Immature natural killer cell (primary cell): ENCODE measurements around the gene WSCD1. TPM values are rescaled to one million over a fixed set of nuclear protein-coding genes. Genes with fewer than 3 reads are reported as not detected.
A peak's percentile ranks its signal among the peaks of the same experiment; 100 is the strongest.

Source experiments
- DNase-seq, 3 donors: peaks; one replicate each; pipeline ENCODE4 v3.0.0; 2022; ENCODE audit warnings: mixed read lengths in 1 of 3
- H3K27ac Mint-ChIP-seq, 6 donors: one replicate each; pipeline ENCODE4 v1.8.0; 2020; ENCODE audit warnings: mixed read lengths in 6 of 6, mild to moderate bottlenecking in 5 of 6, inconsistent platforms in 4 of 6, moderate library complexity in 3 of 6
- H3K27me3 Mint-ChIP-seq, 3 donors: one replicate each; pipeline ENCODE4 v1.8.0; 2020 to 2021; ENCODE audit warnings: low read depth in 3 of 3, mild to moderate bottlenecking in 3 of 3, mixed read lengths in 3 of 3, moderate library complexity in 3 of 3, inconsistent platforms in 1 of 3
- H3K36me3 Mint-ChIP-seq, 3 donors: one replicate each; pipeline ENCODE4 v1.8.0; 2020; ENCODE audit warnings: mixed read lengths in 3 of 3, inconsistent platforms in 2 of 3, mild to moderate bottlenecking in 2 of 3
- H3K4me1 Mint-ChIP-seq, 2 donors: one replicate each; pipeline ENCODE4 v1.8.0; 2020; ENCODE audit warnings: inconsistent platforms in 2 of 2, mild to moderate bottlenecking in 2 of 2, mixed read lengths in 2 of 2, moderate library complexity in 1 of 2
- H3K4me3 Mint-ChIP-seq, 5 donors: one replicate each; pipeline ENCODE4 v1.8.0; 2020; ENCODE audit warnings: mild to moderate bottlenecking in 5 of 5, mixed read lengths in 5 of 5, inconsistent platforms in 3 of 5, moderate library complexity in 3 of 5
- H3K9me3 Mint-ChIP-seq, 6 donors: one replicate each; pipeline ENCODE4 v1.8.0; 2020; ENCODE audit warnings: mild to moderate bottlenecking in 6 of 6, mixed read lengths in 6 of 6, inconsistent platforms in 4 of 6, moderate library complexity in 3 of 6
- polyA plus RNA-seq, 3 donors: library from polyadenylated mRNA; unstranded; fragments of 300-500 nt; fragmentation: Illumina TruSeq; gene quantifications; one replicate each; pipeline ENCODE4 v1.2.3, GENCODE V29; 2021

WSCD1 gene
- polyA plus RNA-seq, 3 donors from 2014 or later = 0.11 TPM; not detected in 2

DNA sequence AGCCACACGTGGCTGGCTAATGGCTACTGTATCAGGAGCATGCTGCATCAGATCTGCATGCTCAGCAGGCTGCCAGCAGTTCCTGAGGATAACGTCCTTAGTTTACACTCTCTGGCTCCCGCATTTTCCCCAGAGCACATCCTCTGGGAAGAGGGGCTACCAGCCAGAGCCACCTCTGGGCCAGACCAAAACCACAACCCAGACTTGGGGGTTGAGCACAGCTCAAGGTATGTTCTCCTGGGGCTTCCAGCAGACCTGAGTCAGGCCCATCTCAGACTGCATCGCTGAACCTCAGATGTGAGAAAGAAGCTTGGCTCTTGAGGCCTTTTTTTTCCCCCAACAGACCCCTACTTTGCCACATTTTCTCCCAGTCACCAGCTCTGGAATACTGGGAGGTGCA is 23.7 kb upstream of the WSCD1 start:
- Mint-ChIP-seq H3K9me3 (no peaks in the 10 kb centered on the region), H3K27me3 (peaks cover 0 to 6% (median 4%) of the 10 kb centered on the region in 3 donors), H3K4me1 (no peaks in the 10 kb centered on the region), H3K4me3 (no peak overlapping the region), H3K36me3 (no peaks in the 10 kb centered on the region), H3K27ac (no peak overlapping the region)
- DNase-seq = no peak

DNA sequence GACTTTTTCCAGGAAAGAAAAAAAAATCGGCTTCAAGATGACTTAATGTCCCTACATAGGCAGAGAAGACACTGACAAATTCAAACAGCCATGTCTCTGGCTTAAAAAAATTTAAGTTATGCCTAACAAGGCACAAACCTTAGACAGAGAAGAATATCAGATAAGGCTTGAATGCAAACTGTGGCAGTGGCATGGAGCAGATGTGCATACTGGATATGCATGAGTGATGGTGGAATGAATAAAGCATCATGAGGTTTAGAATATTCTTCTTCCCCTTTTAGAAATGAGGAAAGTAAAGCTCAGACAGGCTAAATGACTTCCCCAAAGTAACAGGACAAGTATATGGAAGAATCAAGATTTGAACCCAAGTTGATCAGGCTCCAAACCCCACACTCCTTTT is 23.2 kb upstream of the WSCD1 start:
- H3K27me3 Mint-ChIP-seq = peaks cover 0 to 6% (median 4%) of the 10 kb centered on the region in 3 donors
- no peak for DNase-seq
- no peak overlapping the region for H3K4me3 Mint-ChIP-seq
- H3K9me3 Mint-ChIP-seq = no peaks in the 10 kb centered on the region
- H3K27ac Mint-ChIP-seq = no peak overlapping the region
- no peaks in the 10 kb centered on the region for H3K36me3 Mint-ChIP-seq
- no peaks in the 10 kb centered on the region for H3K4me1 Mint-ChIP-seq

DNA sequence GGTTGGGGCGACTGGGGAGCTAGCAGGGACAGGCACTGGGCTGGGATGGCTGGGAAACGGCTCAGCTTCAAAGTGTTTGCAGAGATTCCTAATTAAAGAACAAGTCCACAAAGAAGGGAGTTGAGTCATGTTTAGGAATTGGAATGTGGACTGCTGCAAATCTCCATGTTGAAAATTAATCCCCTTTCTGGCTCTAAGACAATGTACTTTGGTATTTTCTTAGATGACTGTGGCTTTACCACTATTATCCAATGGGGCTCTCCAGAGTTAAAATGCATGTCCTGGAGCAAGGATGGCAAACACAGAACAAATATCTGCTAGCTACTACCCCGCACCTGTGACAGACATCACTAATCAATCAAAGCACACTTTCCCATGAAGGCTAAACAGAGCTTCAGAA is 22.2 kb upstream of the WSCD1 start:
- H3K27ac Mint-ChIP-seq = no peak overlapping the region
- H3K4me3 Mint-ChIP-seq = no peak overlapping the region
- DNase-seq = no peak
- no peaks in the 10 kb centered on the region for H3K9me3 Mint-ChIP-seq
- H3K4me1 Mint-ChIP-seq = no peaks in the 10 kb centered on the region
- peaks cover 0 to 6% (median 0%) of the 10 kb centered on the region in 3 donors for H3K27me3 Mint-ChIP-seq
- H3K36me3 Mint-ChIP-seq = no peaks in the 10 kb centered on the region

DNA sequence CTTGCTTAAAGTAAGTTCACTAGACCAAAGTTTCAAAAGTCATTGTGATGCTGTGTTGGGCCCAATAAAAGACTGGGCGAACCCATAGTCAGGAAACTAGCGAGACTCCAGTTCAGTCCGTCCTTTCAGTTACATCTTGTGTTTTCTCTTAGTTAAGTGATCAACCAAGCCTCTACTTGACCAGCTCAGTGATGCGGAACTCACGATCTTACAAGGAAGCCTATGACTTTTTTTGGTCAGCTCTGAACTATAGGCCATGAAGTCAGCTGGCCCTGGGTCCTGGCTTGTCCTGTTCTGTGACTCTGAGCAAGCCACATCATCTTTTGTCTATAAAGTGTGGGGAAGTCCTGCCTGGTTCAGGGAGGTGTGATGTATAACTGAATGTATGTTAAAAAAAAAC is 21.7 kb upstream of the WSCD1 start:
- Mint-ChIP-seq H3K27me3 (peaks cover 0 to 4% (median 0%) of the 10 kb centered on the region in 3 donors), H3K27ac (no peak overlapping the region), H3K4me1 (no peaks in the 10 kb centered on the region), H3K9me3 (no peaks in the 10 kb centered on the region), H3K36me3 (no peaks in the 10 kb centered on the region), H3K4me3 (no peak overlapping the region)
- no peak for DNase-seq

DNA sequence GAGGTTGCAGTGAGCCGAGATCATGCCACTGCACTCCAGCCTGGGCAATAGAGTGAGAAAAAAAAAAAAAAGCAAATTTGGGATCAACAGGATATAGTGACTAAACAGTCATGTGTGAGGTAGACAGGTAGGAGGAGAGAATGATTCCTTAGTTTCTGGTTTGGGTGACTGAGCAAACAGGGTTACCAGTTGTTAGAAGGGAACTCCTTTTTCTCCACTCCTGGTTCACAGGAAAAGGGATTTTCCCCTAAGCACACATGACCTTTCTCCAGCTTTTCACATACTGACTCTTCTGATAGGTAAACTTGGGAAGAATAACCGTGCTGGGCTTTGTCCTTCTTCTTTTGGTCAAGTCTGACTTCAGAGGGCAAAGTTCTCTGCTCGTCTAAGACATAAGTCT is 17.3 kb upstream of the WSCD1 start:
- Mint-ChIP-seq H3K9me3 (no peaks in the 10 kb centered on the region), H3K27ac (no peak overlapping the region), H3K4me1 (no peaks in the 10 kb centered on the region), H3K4me3 (no peak overlapping the region), H3K36me3 (no peaks in the 10 kb centered on the region), H3K27me3 (peaks cover 4 to 14% (median 6%) of the 10 kb centered on the region in 3 donors)
- DNase-seq = no peak

DNA sequence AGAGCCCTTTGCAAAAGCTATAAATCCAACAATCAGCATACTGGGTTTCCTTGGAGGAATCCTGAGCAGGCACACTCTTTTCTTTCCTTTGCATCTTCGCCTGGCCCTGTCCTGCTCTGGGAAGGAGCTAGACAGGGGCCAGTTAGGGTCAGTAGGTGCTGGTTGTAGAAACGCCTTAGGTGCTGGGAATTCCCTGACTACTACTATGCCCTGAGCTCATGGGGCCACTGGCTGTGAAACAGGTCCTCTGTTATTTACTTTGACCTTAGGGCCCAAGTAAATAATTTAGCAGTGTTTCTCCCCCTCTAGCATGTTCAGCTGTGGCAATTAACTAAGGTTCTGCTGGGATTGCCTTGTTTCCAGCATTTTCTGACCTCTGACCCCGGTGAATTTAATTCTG is 15.8 kb upstream of the WSCD1 start:
- Mint-ChIP-seq H3K27me3 (peaks cover 4 to 20% (median 4%) of the 10 kb centered on the region in 3 donors), H3K4me3 (no peak overlapping the region), H3K9me3 (no peaks in the 10 kb centered on the region), H3K36me3 (no peaks in the 10 kb centered on the region), H3K4me1 (no peaks in the 10 kb centered on the region), H3K27ac (no peak overlapping the region)
- no peak for DNase-seq

DNA sequence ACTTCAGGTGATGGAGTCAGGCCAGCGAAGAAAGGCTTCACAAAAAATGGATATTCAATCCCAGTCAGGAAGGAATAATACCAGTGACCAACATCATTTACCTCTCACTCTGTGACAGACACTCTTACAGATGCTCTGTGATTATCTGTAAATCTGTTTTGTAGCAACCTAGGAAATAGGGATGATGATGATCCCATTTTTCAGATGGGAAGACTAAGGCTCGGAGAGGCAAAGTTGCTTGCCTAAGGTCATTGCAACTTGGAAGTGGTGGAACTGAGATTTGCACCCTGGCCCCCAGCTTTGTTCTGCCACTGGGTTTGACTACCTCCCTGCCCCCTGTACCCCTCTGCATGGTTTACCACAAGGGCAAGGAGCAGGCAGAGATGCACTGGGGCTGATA is 14.1 kb upstream of the WSCD1 start:
- Mint-ChIP-seq H3K27ac (no peak overlapping the region), H3K36me3 (no peaks in the 10 kb centered on the region), H3K4me1 (no peaks in the 10 kb centered on the region), H3K4me3 (no peak overlapping the region), H3K27me3 (peaks cover 4 to 20% (median 9%) of the 10 kb centered on the region in 3 donors), H3K9me3 (peaks cover 0 to 1% (median 0%) of the 10 kb centered on the region in 6 donors)
- no peak for DNase-seq

DNA sequence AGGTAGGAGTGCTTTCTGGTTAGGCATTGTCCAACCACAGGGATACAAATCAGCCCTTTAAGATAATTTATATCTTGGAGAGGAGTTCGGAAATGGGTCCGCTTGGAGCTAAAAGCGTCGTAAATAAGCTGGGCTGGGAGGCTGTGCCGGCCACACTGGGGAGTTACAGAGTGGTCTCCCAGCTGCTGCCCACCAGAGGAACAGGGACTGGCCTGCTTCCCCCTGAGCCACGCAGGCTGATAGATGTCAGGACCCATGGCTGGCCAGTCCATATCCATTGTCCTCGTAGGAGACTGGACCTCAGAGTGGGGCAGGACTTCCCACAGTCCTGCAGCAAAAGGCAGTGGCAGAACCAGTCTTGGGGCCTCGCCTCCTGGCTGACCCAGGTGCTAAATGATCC is 12.6 kb upstream of the WSCD1 start:
- H3K4me1 Mint-ChIP-seq = no peaks in the 10 kb centered on the region
- H3K27ac Mint-ChIP-seq = no peak overlapping the region
- no peak overlapping the region for H3K4me3 Mint-ChIP-seq
- peaks cover 4 to 25% (median 9%) of the 10 kb centered on the region in 3 donors for H3K27me3 Mint-ChIP-seq
- H3K36me3 Mint-ChIP-seq = no peaks in the 10 kb centered on the region
- DNase-seq = no peak
- H3K9me3 Mint-ChIP-seq = peaks cover 0 to 1% (median 0%) of the 10 kb centered on the region in 6 donors

DNA sequence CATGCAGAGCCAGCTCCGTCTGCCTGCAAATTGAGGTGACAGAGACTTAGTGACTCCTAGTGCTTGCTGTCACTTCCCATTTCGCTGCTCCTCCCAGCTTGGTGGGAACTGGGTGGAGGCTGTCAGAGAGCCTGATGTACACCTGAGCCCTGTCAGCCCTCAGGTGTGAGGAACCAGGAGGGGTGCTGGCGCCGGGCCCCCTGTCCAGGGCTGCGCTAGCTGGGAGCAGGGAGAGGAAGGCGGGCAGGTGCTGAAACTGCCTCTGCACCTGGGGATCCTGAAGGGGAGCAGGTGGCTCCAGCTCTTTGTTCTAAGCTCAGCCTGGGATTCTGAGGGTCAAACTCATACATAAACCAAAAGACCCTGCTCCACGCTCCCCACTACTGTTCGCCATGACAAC is 10.8 kb upstream of the WSCD1 start:
- Mint-ChIP-seq H3K9me3 (peaks cover 0 to 1% (median 0%) of the 10 kb centered on the region in 6 donors), H3K36me3 (no peaks in the 10 kb centered on the region), H3K27ac (no peak overlapping the region), H3K27me3 (peaks cover 4 to 26% (median 10%) of the 10 kb centered on the region in 3 donors), H3K4me3 (no peak overlapping the region), H3K4me1 (no peaks in the 10 kb centered on the region)
- DNase-seq = no peak

DNA sequence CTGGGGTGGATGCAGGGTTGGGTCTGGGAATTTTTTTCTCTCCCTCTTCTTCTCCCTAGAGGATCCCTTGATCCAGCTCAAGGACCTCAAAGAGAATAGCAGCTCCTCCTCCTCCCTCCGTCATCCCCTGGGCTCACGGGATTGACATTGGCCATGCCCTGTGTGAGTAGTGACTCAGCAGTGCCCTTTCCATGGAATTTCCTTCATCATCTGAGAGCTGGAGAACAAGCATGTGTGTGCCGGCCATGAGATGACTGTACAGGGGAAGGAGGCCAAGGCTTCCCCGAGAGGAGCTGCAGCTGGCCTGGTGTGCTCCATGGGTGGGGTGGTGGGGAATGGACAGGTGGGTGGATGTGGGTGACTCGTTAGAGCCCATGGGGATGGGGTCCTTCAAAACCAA is 8.9 kb upstream of the WSCD1 start:
- Mint-ChIP-seq H3K4me3 (no peak overlapping the region), H3K36me3 (no peaks in the 10 kb centered on the region), H3K27ac (no peak overlapping the region), H3K4me1 (no peaks in the 10 kb centered on the region), H3K27me3 (peaks cover 2 to 27% (median 6%) of the 10 kb centered on the region in 3 donors), H3K9me3 (peaks cover 0 to 1% (median 0%) of the 10 kb centered on the region in 6 donors)
- DNase-seq = no peak

DNA sequence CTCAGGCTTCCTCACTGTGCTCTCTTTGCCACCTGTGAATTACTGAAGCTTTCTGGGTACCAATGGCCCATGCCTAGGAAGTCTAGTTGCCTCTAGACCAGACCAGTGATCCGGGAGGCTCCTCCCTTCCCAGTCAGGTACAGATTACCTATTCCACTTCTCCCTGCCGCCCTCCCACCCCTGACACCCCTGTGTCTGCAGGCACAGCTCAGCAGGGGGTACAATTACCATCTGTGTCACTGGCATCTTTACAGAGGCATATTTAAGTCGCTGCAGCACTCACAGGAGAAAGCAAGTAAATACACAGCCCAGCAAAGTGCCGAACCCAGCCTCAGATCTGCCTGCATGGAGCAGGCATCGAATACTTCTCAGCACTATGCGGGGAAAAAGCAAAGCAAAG is 5.3 kb upstream of the WSCD1 start:
- H3K27ac Mint-ChIP-seq = no peak overlapping the region
- H3K4me3 Mint-ChIP-seq = no peak overlapping the region
- H3K36me3 Mint-ChIP-seq = no peaks in the 10 kb centered on the region
- DNase-seq = no peak
- H3K4me1 Mint-ChIP-seq = peaks cover 10 to 11% of the 10 kb centered on the region in 2 donors
- peaks cover 0 to under 1% (median 0%) of the 10 kb centered on the region in 6 donors for H3K9me3 Mint-ChIP-seq
- peaks cover 4 to 25% (median 19%) of the 10 kb centered on the region in 3 donors for H3K27me3 Mint-ChIP-seq

DNA sequence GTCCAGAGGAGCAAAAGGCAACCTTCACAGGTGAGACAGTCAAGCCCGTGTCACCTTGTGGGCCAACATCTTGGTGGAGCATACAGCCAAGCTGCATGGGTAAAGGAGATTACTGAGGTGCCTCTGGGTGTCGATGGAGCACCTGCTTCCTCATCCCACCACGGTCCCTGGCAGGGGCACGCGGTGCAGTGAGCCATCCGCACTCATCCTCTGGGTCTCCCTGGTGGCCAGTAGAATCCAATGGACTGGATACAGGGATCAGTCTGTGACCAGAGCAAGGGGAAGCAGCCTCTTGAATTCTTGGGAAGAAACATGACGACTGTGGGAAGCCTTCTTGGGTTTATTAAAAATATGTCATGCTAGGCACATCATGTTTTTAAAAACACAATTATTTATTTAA is 4.8 kb upstream of the WSCD1 start:
- no peaks in the 10 kb centered on the region for H3K36me3 Mint-ChIP-seq
- no peak overlapping the region for H3K27ac Mint-ChIP-seq
- peaks cover 11 to 13% of the 10 kb centered on the region in 2 donors for H3K4me1 Mint-ChIP-seq
- no peak overlapping the region for H3K4me3 Mint-ChIP-seq
- H3K27me3 Mint-ChIP-seq = peaks cover 5 to 25% (median 18%) of the 10 kb centered on the region in 3 donors
- H3K9me3 Mint-ChIP-seq = no peaks in the 10 kb centered on the region
- DNase-seq = no peak

DNA sequence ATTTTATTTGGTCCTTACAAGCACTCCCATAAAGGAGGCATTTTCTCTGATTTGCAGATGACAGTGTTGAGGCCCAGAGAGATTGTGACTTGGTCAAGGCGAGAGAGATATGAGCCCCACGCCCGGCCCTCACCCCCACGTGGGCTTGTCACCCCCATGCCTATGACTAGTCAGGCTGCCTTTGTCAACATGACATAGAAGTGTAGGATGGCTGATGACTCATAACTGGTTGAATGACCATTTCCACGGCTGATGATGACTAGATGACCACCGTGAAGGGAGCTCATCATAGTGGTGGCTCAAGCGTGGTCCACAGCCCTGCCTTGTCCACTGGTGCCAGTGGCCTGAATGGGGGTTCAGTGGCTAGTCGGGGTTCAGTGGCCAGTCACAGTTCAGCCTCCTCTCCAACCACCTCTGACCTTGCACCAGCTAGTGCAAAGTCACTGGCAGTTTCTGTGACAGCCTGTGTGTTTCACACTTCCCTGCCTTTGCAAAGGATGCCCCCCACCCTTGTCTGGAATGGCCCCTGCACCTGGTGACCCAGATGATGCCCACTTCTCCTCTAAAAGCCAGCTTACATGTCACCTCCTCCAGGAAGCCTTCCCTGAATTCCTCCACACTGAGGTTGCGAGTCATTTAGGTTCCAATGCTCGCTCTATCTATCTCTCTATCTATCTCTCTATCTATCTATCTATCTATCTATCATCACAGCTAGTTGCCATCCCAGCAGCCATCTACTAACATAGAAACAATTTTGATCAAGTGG is 3.8 kb upstream of the WSCD1 start:
- peaks cover 9 to 29% (median 16%) of the 10 kb centered on the region in 3 donors for H3K27me3 Mint-ChIP-seq
- no peak overlapping the region for H3K27ac Mint-ChIP-seq
- no peaks in the 10 kb centered on the region for H3K36me3 Mint-ChIP-seq
- peaks cover 16 to 18% of the 10 kb centered on the region in 2 donors for H3K4me1 Mint-ChIP-seq
- no peak for DNase-seq
- no peak overlapping the region for H3K4me3 Mint-ChIP-seq
- no peaks in the 10 kb centered on the region for H3K9me3 Mint-ChIP-seq

DNA sequence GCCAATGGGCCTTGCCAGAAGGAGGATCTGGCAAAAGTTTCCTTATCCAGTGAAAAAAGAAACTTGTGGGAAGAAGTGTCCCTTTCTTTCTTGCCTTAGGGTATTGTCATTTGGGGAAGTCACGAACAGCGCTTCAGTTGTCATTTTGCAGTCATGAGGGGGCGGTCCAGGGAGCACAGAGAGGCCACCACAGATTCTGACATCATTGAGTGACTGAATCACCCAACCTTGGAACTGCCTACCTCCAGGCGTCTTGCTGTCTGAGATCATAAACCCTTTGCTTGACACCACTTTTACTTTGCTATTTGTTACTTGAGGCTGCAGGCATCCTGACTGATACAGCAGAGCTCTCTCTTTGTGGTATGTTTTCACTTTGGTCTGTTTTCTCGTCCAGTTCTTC is 3.1 kb upstream of the WSCD1 start:
- H3K4me3 Mint-ChIP-seq = no peak overlapping the region
- H3K27me3 Mint-ChIP-seq = peaks cover 9 to 25% (median 19%) of the 10 kb centered on the region in 3 donors
- H3K27ac Mint-ChIP-seq = no peak overlapping the region
- H3K9me3 Mint-ChIP-seq = no peaks in the 10 kb centered on the region
- no peaks in the 10 kb centered on the region for H3K36me3 Mint-ChIP-seq
- no peak for DNase-seq
- peaks cover 17 to 21% of the 10 kb centered on the region in 2 donors for H3K4me1 Mint-ChIP-seq

DNA sequence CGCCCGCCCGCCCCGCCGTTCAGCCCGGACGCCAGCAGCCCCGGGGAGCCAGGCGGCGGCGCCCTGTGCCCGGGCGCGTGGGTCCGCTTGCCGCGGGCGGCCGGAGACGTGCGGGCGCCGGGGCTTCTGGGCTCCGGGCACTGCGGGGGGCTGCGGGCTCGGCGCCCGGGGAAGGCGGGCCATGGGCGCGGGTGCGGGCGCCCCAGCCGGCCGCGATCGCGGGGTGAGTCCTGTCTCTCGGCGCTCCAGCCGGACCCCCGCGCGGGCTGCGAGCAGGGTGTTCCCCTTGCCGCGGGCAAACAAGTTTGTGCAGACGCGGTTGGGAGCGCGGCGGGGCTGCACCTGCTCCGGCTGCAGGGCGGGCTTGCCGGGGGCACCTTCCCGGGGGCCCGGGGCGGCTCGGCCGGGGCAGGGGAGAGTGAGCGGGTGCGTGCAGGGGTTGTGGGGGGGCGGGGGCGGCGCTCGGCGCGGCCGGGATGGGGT is 292 bp downstream of the WSCD1 start:
- Mint-ChIP-seq H3K36me3 (no peaks in the 10 kb centered on the region), H3K27ac (no peak overlapping the region), H3K27me3 (peaks cover 14 to 23% (median 19%) of the 10 kb centered on the region in 3 donors), H3K4me1 (peaks cover 17 to 21% of the 10 kb centered on the region in 2 donors), H3K4me3 (no peak overlapping the region), H3K9me3 (no peaks in the 10 kb centered on the region)
- peak in 1 of 3 donors; percentile 0 for DNase-seq
